Sciatic nerve (tissue), 2 donors: ENCODE measurements around the gene NMT1. TPM values are rescaled to one million over a fixed set of nuclear protein-coding genes. Genes with fewer than 3 reads are reported as not detected.
A peak's percentile ranks its signal among the peaks of the same experiment; 100 is the strongest.

Source experiments
- ATAC-seq: fragments of 200-7000 bp; cut with Tn5 transposase; one replicate; pipeline ENCODE4 v1.9.1; 2020; ENCODE audit warnings: mild to moderate bottlenecking, moderate library complexity
- DNase-seq: peaks from one replicate; pipeline ENCODE4 v3.0.0-alpha.2; 2020; ENCODE audit warnings: low spot score
- intact Hi-C: fragments of 100-400 bp; cut with DNase I; formaldehyde crosslinking; loops from one replicate; pipeline ENCODE4 v1.14.2; 2022
- total RNA-seq: library from RNA; stranded (reverse); fragmentation: NEBNext Ultra II Directional; extraction: Animal tissue kit (Norgen Biotek cat#: 25700); gene quantifications from one replicate; pipeline ENCODE4 v1.2.1, GENCODE V29; 2021
- donor health status: DM: no; HTN: no; CAD: no.
- donor health status: DM: no; HTN: no; CAD: no.

Gene NMT1
- total RNA-seq, 1 donor from 2014 or later = 98.4 TPM

- no peak for DNase-seq
- intact Hi-C loops = no loop called here
- peak; percentile 11 for ATAC-seq
These were observed 40.4 kb downstream of the NMT1 start for GRCh38 chr17:45101546-45101882.

GRCh38 chr17:45101883-45102811 is 41.0 kb downstream of the NMT1 start:
- peak; percentile 23 for ATAC-seq
- no peak for DNase-seq
- intact Hi-C loops = no loop called here

- intact Hi-C loops = no loop called here
- ATAC-seq (no peak), DNase-seq (no peak)
These were observed 41.7 kb downstream of the NMT1 start for GRCh38 chr17:45102856-45103255.

DNA sequence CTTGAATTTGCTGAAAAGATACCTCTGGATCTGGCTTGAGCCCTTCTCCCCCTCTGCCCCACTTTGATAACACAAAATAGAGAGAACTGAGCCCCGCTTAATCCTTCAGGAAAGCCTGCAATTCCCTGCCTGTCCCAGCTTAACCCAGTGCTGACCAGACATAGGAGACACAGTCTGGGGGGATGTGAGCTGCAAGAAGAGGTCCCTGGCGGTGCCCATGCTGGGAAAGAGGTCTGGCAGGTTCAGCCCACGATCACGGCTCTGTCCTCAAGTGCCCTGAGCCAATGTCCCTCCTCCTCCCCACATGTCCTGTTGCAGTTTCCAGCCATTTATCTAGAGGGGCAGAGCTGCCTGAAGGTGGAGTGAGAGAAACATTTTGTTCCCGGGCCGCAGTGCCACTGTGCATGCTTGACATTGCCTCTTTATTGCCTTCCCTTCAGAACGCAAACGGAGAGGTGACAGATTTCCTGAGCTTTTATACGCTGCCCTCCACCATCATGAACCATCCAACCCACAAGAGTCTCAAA is 42.2 kb downstream of the NMT1 start:
- DNase-seq (no peak), ATAC-seq (no peak)
- intact Hi-C loops = no loop called here

DNA sequence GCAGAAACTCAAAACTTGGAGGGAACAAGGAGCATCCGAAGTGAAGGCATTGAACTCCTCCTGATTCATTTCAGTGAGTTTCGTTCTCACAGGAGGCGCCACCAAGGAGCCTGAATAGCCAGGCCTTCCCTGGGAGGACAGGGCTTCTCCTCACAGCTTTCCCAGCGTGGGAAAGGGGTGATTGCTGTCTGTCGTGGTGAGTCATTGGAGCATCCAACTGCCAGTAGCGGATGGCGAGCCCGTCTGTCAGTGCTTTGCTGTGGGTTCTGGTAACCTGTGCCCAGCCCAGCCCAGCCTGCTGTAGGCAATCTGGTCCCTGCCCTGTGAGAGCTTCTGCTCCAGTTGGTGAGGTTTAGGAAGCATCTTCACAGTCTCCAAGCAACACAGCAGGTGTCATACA is 42.9 kb downstream of the NMT1 start:
- DNase-seq (no peak), ATAC-seq (no peak)
- intact Hi-C loops = no loop called here

- intact Hi-C loops = no loop called here
- ATAC-seq = no peak
- no peak for DNase-seq
These were observed 43.4 kb downstream of the NMT1 start for GRCh38 chr17:45104497-45104896.

- no peak for DNase-seq
- ATAC-seq = no peak
- intact Hi-C loops = no loop called here
These were observed 43.9 kb downstream of the NMT1 start for GRCh38 chr17:45104907-45105624.

- peak; percentile 16 for ATAC-seq
- intact Hi-C loops = no loop called here
- DNase-seq = no peak
These were observed 45.0 kb downstream of the NMT1 start for GRCh38 chr17:45106096-45106495.

GRCh38 chr17:45106582-45106981 is 45.5 kb downstream of the NMT1 start:
- DNase-seq = no peak
- intact Hi-C loops = no loop called here
- no peak for ATAC-seq

GRCh38 chr17:45107293-45108010 is 46.3 kb downstream of the NMT1 start:
- no peak for DNase-seq
- intact Hi-C loops = no loop called here

GRCh38 chr17:45108051-45108450 is 46.9 kb downstream of the NMT1 start:
- intact Hi-C loops = no loop called here
- no peak for DNase-seq
- ATAC-seq = no peak

More at GRCh38 chr17:45107293-45108010, 46.3 kb downstream of the NMT1 start:
- peak; percentile 13 for ATAC-seq

- ATAC-seq (no peak), DNase-seq (no peak)
- intact Hi-C loops = no loop called here
These were observed 47.7 kb downstream of the NMT1 start for GRCh38 chr17:45108595-45109521.

- DNase-seq (no peak), ATAC-seq (peak; percentile 58)
- intact Hi-C loops = no loop called here
These were observed 49.8 kb downstream of the NMT1 start for GRCh38 chr17:45110676-45111611.

GRCh38 chr17:45111850-45112249 is 50.7 kb downstream of the NMT1 start:
- ATAC-seq (no peak), DNase-seq (no peak)
- intact Hi-C loops = no loop called here

- no peak for DNase-seq
- ATAC-seq = no peak
- intact Hi-C loops = no loop called here
These were observed 51.7 kb downstream of the NMT1 start for GRCh38 chr17:45112559-45113423.

GRCh38 chr17:45113424-45113754 is 52.3 kb downstream of the NMT1 start:
- ATAC-seq (no peak), DNase-seq (no peak)
- intact Hi-C loops = no loop called here
